Left hindlimb (tissue), 1 donor: ENCODE data around the gene ADAM12.
"Not testable (repeated sequence)": the region's sequence is repeated elsewhere in the genome, so short reads cannot be mapped to it uniquely, and the experiment has no call there.

ENCODE experiments used
- DNase-seq: peaks from one replicate; pipeline ENCODE4 v3.0.0-alpha.2; 2018

The ADAM12 gene

DNA sequence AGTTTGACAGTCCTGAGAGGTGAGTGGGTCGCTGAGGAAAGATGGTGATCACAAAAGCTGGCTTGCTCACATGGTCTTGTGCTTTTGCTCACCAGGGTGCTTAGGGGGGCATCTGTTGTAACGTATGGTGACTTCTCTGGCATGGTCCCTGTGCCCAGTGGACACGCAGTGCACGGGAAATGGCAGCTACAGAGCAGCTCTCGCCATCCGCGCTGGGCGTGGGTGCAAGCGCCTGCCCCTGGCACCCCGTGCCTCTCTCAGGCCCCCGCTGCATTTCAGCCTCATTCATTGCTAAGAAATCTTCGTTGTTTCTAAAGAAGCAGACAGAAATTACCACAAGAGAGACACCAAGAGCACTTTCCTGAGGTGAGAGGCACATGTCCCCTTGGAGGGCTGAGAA is 390.7 kb downstream of the ADAM12 start:
- DNase-seq = no peak

DNA sequence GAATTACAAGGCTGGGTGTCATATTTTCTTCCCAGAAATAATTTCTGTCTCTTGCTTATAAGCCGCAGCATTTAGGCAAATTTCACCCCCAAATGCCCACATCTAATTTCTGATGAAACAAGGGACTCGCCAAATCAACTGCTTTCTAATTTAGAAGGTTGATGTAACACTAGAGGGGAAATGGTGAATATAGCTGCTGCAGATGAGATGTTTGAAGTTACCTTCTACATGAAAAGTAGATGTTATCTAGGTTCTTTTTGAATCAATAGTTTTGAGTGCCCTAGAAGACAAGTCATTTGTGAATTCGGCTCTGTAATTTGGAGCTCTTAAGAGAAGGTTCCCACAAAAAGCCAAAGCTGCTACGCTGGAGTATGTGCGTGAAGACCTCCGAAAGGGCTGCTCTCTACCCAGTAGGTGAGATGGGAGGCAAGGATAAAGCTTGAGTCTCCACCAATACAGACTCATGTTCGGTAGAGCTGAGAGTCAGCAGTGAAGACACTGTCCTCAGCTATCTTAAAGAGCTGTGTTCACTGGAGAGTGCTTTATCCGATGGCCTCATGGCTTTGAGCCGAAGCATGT is 392.5 kb downstream of the ADAM12 start:
- DNase-seq = no peak

DNA sequence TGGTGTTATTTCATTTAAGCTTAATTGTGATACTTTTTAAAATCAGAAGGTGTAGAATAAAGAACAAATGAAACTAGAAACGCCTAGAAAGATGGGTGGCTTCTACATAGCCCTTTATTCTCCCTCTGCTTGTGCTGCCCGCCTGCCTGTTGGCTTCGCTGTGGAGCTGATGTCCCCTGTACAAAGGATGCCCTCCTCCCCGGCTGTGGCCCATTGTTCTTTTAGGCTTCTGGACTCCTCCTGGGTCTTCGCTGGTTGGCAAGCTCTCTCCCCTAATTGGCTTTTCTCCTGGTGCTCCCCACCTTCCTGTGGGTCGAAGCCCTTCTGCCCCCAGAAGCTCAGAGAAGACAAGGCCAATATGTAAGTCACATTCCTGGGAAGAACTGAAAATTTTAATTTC is 393.7 kb downstream of the ADAM12 start:
- no peak for DNase-seq

DNA sequence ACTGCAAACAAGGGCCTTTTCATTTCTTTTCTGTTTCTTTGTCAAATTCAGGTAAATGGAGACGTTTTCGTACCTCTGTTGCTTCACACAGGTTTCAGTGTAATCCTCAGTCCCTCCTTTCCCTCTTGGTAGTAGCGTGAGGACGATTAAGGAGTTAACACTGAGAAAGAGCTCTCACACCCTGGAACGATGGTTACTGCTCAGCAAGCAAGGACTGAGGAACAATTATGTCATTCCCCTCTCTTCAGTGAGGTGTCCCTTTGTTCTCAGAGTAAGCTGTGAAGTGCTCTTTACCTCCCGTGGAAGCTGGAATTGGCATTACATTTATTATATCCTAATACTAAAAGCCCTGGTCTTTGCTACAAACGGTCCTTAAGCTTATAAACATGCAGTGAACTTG is 396.0 kb downstream of the ADAM12 start:
- no peak for DNase-seq

DNA sequence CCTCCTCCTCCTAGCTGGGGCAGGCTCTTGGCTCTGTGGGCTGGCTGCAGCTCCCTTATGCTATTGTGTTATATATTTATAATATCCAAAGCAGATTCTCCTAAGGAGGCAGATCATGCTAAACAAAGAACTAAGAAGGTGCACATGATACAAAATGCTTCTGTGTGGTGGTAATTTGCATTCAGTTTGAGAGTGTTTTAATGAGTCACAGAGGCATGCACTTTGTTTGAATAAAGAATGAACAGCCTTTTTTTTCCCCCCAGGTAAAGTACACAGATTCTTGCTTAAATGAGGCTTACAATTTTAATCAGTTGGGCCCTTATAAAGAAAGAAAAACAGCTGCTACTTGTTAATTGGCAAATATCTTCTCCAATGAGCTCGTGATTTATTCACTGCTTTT is 396.9 kb downstream of the ADAM12 start:
- DNase-seq = no peak

DNA sequence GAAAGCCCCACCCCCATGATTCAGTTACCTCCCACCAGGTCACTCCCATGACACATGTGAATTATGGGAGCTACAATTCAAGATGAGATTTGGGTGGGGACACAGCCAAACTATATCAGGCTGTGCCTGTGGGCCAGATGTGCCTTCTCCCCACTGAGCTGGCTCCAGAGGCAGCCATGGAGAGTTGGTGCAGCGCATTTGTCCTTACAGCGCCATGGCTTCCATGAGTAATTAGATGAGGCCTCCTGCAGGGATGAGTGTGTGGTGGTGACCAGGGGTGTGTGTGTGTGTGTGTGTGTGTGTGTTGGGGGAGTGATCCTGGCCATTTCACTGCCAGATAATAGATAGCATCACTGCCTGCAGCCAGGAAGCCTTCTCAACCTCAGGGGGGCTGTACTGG is 397.3 kb downstream of the ADAM12 start:
- no peak for DNase-seq

DNA sequence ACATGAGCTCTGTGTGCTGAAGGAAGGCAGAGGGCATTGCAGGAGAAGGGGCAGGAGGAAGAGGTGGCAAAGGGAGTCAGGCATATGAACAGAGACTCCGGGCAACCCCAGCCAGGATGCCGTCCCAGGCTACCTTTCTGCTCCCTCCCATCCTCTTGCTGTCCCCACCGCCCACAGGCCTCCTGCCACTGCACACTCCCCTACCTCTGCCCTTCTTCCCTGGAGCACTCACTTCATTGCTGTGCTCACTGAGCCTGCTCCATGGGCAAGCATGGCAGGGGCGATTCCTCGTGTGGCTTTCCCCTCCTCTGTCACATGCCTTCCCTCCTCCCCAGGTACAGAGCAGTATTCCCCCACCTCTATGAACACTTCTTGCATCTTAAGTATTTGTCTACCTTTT is 398.5 kb downstream of the ADAM12 start:
- DNase-seq = no peak

DNA sequence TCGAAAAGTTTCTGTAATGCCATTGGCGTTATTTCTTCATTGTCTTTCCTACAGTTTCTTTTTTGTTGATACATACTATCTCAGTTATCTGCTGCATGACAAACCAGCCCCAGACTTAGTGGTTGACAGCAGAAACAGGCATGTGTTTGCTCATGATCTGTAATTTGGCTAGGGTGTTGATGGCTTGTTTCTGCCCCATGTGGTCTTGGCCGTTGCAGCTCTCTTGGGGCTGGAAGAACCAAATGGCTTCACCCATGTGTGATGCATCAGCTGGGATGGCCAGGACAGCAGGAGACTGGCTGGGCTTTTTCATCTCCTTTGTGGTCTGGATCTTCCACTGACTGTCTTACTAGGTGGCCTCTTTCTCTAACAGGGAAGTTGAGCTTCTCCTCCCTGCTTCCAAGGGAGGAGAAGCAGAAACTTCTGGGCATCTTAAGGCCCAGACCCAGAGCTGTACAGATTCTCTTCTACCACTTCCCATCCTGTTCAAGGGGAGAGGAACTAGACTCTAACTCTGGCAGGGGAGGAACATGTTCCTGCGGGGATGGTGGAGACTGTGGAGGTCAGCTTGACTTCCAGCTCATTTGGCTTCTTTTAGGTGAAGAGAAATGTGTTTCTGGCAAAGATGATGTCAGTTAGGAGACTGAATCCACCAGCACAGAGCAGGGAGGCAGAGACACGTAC is 402.6 kb downstream of the ADAM12 start:
- DNase-seq = no peak

DNA sequence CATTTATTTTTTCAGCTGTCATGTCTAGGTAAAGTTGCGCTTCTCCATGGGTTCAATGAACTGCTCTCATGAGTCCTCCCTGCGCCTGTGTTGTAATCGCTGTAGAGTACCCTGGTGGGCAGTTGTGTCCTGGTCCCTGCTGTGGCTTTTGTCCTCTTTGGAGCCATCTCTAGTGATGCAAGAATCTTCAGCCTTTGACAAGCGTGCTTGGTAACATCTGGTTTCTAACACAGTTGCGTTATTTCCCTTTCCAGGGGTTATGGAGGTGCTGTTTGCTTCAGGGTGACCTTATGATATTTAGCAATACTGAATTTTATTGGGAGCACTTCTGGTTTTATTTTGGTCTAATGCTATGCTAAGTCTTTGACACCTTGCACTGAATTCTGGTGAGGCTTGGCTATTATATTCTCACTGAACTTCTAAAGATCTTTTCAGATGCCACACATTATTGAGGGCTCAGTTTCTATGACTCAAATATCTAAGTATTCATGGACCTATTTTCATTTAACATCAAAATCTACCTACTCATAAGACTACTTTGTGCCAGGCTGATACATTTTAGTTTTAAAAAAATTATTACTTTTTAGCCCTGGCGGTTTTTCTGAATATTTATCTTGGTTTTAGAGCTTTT is 403.3 kb downstream of the ADAM12 start:
- no peak for DNase-seq

DNA sequence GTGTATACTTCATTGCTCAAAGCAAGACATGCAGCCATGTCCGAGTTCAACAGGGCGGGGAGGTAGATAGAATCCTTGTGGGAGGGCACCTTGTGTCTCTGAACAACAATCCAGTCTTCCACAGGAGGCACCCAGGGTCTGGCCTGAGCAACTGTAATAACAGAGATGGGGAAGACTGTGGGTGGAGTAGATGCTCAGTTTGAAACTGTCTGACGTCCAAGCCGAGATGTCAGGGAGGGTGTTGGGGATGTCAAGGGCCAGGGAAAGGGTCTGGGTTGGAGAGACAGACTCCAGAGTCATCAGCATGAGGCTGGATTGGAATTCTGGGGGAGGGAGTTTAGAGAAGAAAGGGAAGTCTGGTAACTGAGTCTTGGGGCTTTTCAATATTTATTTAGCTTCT is 403.9 kb downstream of the ADAM12 start:
- DNase-seq = no peak

DNA sequence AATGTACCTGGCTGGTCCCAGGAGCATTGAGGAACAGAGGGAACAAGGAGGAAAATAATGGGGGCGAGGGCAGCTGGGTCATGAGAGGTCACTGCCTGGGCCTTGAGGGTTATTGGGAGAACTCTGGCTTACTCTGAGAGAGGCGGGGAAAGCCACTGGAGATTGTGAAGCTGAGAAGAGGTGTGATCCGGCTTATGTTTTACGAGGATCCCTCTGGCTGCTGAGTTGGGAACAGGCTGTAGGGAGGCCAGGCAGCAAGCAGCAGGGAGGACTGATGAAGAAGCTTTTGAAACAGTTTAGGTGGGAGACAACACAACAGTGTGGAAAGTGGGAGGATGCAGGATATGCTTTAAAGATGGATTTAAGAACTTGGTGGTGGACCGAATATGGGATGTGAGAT is 404.6 kb downstream of the ADAM12 start:
- no peak for DNase-seq

DNA sequence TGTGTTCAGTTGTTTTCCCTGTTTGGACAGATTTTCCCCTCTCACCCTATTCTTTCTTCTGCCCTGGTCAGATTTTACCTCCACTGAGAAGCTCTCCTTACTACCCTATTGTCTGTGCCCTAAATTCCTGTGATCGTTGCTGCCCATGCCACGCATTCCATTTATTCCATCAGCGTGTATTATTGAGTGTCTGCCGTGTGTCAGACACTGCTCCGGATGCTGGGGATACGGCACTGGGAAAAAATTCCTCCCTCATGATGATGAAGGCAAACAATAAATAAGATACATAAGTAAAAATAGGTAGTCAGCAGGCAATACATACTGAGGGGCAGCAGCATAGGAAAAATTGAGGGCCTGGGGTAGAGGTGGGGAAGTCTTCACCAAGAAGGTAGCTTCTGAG is 405.1 kb downstream of the ADAM12 start:
- no peak for DNase-seq

DNA sequence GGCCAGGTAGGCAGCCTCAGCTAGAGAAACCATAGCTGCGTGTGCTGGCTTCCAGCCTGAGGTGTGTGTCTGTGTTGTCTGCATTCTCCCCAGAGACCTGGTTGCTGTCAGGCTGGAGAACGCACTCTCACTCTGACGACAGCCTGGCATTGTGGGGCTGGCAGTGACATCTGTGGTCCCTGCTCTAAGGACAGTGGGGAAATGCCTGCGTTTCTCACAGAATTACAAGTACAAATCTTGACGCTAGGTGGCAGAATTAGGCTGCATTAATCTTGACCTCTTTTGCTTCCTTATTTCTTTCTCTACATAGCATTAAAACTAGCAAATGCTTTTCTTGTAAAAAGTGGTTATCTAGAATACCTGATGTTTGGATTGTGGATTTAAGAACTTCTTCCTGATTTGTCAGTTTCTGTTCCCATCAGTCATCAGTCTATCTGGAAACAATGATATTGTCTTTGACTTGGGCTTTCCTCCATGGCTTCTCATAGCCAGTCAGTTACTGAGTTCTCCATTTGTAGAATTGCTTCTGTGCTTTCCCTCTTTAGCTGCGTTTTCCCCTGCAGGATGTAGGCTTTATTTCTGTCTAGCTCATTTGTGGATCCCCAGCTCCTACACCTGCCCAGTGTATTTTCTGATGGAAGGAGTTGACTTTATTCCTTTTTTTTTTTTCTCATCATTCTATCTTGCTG is 405.9 kb downstream of the ADAM12 start:
- DNase-seq = no peak

DNA sequence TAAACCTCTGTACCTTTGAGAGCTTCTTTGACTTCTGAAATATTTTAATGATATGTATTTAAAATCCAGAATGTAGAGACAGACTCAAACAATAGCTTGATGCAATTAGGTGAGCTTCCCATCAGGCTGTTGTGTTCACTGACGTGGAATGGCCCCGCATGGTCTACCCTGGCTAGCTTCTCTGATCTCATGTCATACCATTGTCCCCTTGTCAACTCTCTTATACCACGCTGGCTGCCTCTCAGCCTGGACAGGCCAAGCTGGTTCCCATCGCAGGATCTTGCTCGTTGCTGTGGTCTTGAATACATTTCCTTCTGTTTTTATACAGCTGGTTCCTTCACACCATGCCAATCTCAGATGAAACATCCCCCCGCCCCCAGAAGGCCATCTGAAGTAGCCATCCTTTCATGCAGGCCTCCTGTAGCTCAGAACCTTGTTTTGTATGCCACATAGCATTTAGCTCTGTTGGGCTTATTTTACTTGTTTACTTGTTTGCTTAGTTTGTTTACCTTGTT is 407.7 kb downstream of the ADAM12 start:
- no peak for DNase-seq

DNA sequence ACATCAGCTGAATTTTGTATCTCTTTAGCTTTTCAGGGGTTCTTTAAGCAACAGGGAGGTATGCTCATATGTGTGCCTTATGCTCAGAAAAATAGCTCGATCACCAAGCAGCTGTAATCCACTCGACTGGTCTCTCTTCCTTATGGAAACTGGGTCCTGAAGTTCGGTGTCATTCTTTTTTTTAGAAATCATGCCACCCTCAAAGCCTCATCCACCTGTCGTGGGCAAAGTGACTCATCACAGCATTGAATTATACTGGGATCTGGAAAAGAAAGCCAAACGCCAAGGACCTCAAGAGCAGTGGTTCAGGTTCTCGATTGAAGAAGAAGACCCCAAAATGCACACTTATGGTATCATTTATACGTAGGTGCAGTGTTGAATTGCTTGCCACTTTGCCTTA is 408.3 kb downstream of the ADAM12 start:
- no peak for DNase-seq

DNA sequence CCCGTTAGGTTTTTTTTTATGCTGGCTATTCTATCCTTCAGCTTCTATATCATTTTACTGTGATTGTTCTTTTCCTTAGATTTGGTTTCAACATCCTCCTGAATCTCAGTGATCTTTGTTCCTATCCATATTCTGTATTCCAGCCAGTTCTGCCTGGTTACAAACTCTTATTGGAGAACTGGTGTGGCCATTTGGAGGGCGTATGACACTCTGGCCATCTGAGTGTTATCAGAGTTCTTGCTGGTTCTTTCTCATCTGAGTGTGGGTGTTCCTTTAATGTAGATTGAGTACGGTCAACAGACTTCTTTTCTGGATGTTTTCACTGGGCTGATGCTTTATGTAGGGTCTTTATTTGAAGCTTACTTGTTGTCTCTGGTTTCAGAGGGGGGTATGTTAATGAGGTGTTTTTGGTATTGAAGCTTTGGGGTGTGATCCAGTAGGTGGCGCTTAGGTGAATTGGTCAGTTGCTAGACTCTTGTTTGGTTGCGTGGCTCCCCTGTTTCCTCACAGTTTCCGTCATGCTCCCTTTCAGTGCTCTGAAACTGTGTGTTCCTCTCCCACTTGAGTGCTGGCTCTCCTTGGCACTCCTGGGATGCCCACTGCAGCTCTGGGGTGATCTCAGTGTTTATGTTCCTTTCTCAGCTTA is 411.2 kb downstream of the ADAM12 start:
- DNase-seq = no peak

DNA sequence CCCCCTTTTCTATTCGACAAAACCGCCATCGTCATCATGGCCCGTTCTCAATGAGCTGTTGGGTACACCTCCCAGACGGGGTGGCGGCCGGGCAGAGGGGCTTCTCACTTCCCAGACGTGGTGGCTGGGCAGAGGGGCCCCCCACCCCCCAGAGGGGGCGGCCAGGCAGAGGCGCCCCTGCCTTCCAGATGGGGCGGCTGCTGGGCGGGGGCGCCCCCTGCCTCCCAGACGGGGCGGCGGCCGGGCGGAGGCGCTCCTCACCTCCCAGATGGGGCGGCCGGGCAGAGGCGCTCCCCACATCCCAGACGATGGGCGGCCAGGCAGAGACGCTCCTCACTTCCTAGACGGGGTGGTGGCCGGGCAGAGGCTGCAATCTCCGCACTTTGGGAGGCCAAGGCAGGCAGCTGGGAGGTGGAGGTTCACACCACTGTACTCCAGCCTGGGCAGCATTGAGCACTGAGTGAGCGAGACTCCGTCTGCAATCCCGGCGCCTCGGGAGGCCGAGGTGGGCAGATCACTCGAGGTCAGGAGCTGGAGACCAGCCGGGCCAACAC is 418.1 kb downstream of the ADAM12 start:
- not testable (repeated sequence) for DNase-seq

DNA sequence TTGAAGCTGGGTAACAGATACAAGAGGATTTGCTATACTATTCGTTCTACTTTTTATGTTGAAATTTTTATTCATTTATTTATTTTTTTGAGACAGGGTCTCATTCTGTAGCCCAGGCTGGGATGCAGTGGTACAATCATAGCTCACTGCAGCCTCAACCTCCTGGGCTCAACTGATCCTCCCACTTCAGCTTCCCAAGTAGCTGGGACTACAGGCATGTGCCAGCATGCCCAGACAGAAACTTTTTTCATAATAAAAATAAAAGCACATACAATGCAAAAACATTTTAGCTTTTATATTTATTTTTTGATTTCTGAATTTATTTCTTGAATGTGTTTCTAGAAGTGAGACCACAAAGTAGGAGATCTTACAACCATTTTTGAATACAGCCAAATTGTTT is 420.7 kb downstream of the ADAM12 start:
- no peak for DNase-seq

DNA sequence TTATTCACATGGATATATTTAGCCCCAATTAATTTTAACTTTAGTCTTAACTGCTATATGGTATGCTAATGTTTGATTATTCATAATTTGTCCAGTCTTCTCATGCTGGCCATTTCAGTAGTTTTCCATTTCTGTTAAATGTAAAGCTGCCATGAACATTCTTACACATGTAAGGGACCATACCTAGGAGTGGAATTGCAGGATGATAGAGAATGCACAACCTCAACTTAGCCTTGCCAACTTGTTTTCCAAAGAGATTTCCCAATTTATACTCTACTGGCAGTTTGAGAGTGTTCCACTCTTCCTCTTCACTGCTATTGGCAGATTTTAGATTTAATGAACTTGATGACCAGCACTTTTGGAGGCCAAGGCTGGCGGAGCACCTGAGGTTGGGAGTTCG is 423.7 kb downstream of the ADAM12 start:
- no peak for DNase-seq
